Neural crest cell (in vitro differentiated cells): ENCODE data around the gene KLHL35. TPM values are rescaled to one million over a fixed set of nuclear protein-coding genes. Genes with fewer than 3 reads are reported as not detected.

Experiments
- DNase-seq: peaks from one replicate; pipeline ENCODE4 v3.0.0; 2021; ENCODE audit warnings: low read depth, mixed read lengths, low spot score
- H3K27ac Mint-ChIP-seq: one replicate; pipeline ENCODE4 v1.8.0; 2021; ENCODE audit warnings: mild to moderate bottlenecking, mixed read lengths; ENCODE audit not compliant: unreplicated experiment
- H3K27me3 Mint-ChIP-seq: 2 replicates; pipeline ENCODE4 v1.8.0; 2021; ENCODE audit warnings: low read depth, mild to moderate bottlenecking, mixed read lengths
- H3K36me3 Mint-ChIP-seq: 2 replicates; pipeline ENCODE4 v1.8.0; 2021; ENCODE audit warnings: low read depth, mild to moderate bottlenecking, mixed read lengths
- H3K4me1 Mint-ChIP-seq: 2 replicates; pipeline ENCODE4 v1.8.0; 2021; ENCODE audit warnings: mixed read lengths
- H3K4me3 Mint-ChIP-seq: one replicate; pipeline ENCODE4 v1.8.0; 2021; ENCODE audit warnings: mild to moderate bottlenecking, mixed read lengths
- H3K9me3 Mint-ChIP-seq: 2 replicates; pipeline ENCODE4 v1.8.0; 2021; ENCODE audit warnings: mixed read lengths
- total RNA-seq: library from RNA; stranded (reverse); gene quantifications from 2 replicates; pipeline ENCODE4 v1.2.1, GENCODE V29; 2021
- TF ChIP-seq, protein P1 (sequence below): fragments of 200-600 bp; sonication (generic); conservative IDR thresholded peaks from 2 replicates; pipeline ENCODE4 v1.5.0; 2021; ENCODE audit warnings: antibody characterized with exemption, mild to moderate bottlenecking

KLHL35 gene
- total RNA-seq, 1 donor from 2014 or later = 11.6 TPM

DNA sequence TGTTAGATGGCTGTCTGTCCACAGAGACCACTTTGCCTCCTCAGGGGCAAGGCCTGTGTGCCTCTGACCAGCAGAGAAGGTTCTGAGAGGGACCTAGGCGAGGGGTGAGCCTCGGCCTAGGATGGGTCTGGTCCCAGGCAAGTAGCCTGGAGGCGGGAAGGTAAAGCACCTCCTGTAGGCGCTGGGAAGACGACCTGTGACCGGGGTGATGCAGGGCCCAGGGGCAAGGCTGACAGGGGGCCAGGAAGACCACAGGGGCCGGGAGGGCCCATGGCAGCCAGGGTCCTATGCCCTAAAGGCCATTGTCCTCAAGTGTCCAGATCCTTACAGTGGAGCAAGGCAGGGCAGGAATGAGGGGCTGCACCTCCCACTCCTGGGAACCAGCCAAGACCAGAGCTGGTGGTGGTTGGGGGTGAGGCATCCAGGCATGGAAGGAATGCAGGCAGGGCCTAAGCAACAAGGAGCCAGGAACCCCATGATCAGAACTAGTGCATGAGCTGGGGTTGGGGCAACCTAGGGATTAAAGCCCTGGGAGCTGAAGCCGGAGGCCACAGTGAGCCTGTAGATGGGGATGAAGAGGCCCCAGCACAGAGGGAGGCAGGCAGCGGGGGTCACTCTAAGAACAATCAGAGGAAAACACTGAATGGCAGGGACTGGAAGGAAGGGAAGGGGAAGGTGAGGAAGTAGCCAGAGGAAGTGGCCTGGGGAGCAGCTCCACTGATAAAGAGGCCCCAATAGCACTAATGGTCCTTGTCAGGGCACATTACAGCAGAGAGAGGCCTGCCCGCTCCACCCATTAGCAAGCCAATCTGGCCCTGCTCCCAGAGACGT, 32.9 kb upstream of the KLHL35 start:
- Mint-ChIP-seq H3K36me3 (no peaks in the 10 kb centered on the region), H3K9me3 (no peaks in the 10 kb centered on the region), H3K27me3 (no peaks in the 10 kb centered on the region), H3K27ac (no peak overlapping the region), H3K4me3 (no peak overlapping the region), H3K4me1 (peaks cover 65% of the 10 kb centered on the region)
- TF ChIP-seq, protein P1, sequence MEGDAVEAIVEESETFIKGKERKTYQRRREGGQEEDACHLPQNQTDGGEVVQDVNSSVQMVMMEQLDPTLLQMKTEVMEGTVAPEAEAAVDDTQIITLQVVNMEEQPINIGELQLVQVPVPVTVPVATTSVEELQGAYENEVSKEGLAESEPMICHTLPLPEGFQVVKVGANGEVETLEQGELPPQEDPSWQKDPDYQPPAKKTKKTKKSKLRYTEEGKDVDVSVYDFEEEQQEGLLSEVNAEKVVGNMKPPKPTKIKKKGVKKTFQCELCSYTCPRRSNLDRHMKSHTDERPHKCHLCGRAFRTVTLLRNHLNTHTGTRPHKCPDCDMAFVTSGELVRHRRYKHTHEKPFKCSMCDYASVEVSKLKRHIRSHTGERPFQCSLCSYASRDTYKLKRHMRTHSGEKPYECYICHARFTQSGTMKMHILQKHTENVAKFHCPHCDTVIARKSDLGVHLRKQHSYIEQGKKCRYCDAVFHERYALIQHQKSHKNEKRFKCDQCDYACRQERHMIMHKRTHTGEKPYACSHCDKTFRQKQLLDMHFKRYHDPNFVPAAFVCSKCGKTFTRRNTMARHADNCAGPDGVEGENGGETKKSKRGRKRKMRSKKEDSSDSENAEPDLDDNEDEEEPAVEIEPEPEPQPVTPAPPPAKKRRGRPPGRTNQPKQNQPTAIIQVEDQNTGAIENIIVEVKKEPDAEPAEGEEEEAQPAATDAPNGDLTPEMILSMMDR = no peak
- no peak for DNase-seq

DNA sequence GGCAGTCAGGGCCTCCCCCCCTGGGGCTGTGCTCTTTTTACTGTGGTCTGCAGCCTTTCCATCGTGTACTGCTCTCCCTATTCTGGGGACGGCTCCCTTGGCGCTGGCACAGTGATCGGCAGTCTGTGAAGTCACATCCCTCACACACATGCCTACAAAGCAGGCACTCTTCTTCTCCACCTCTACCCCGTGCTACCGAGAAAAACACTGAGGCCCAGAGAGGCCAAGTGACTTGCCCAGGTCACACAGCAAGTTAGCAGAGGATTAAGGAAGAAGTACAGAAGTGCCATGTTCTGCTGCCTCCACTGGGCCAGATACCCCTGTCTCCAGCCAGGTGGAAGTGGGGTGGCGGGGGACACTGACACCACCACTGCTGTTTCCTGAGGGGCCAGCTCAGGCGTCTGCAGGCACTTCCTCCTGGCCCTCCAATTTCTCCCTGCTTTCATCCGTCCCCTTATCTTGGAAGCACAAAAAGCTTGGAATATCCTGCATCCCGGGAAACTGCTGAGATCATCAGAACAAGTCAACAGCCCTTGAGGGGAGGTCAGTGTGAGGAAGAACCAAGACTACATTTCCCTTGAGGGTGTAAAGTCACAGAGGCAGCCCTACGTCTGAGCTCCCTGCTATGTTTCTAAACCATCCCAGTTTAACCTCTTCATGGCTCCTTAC, 30.2 kb upstream of the KLHL35 start:
- no peaks in the 10 kb centered on the region for H3K36me3 Mint-ChIP-seq
- no peak overlapping the region for H3K4me3 Mint-ChIP-seq
- no peaks in the 10 kb centered on the region for H3K9me3 Mint-ChIP-seq
- no peaks in the 10 kb centered on the region for H3K27me3 Mint-ChIP-seq
- DNase-seq = no peak
- TF ChIP-seq, protein P1 = no peak
- peaks cover 45% of the 10 kb centered on the region for H3K4me1 Mint-ChIP-seq
- peak overlapping the region; percentile 59 for H3K27ac Mint-ChIP-seq

DNA sequence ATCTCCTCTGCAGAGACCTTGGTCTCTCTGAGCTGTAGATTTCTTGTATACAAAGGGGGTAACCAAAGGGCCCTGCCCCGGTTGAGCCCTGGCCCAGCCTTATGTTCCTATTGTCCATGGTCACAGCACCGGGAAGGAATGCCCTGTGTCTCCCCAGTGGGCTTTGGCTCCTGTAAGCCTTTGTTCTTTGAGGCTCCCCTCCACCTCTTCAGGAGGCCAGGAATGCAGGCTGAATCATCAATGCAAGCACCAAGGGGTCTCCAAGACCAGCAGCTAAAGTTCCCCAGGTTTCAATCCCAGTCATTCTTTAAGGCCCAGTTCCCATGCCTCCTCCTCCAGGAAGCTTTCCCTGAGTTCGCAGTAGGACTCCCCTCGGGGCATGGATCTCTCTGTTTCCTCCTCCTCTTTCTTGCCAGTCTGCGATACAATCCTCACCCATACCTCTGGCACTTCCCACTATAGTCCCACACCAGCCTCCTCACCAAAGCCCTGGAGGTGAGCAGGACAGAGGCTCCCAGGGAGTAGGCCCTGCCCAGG, 29.2 kb upstream of the KLHL35 start:
- Mint-ChIP-seq H3K36me3 (no peaks in the 10 kb centered on the region), H3K4me1 (peaks cover 36% of the 10 kb centered on the region), H3K9me3 (no peaks in the 10 kb centered on the region), H3K4me3 (no peak overlapping the region), H3K27me3 (no peaks in the 10 kb centered on the region), H3K27ac (no peak overlapping the region)
- TF ChIP-seq, protein P1 = no peak
- no peak for DNase-seq

DNA sequence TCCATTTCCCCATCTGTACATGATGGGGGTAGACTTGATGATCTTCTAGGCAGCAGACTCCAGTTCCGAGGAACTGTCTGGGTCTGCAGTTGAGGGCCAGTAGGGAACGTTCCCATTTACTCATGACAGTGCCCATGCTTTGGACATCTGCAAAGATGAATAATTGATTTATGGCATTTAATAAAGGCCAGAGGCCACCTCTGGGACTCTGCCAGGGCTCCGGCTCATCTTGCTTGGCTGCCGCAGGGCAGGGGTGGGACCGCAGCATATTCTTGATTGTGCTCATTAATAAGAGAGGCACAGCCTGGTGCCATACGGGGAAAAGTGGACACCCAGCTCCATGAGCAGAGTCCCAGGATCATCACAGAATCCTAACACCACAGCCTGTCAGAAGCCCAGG, 28.1 kb upstream of the KLHL35 start:
- H3K36me3 Mint-ChIP-seq = no peaks in the 10 kb centered on the region
- H3K9me3 Mint-ChIP-seq = no peaks in the 10 kb centered on the region
- TF ChIP-seq, protein P1 = no peak
- H3K4me1 Mint-ChIP-seq = peaks cover 27% of the 10 kb centered on the region
- peak overlapping the region; percentile 78 for H3K27ac Mint-ChIP-seq
- H3K27me3 Mint-ChIP-seq = no peaks in the 10 kb centered on the region
- no peak for DNase-seq
- no peak overlapping the region for H3K4me3 Mint-ChIP-seq

DNA sequence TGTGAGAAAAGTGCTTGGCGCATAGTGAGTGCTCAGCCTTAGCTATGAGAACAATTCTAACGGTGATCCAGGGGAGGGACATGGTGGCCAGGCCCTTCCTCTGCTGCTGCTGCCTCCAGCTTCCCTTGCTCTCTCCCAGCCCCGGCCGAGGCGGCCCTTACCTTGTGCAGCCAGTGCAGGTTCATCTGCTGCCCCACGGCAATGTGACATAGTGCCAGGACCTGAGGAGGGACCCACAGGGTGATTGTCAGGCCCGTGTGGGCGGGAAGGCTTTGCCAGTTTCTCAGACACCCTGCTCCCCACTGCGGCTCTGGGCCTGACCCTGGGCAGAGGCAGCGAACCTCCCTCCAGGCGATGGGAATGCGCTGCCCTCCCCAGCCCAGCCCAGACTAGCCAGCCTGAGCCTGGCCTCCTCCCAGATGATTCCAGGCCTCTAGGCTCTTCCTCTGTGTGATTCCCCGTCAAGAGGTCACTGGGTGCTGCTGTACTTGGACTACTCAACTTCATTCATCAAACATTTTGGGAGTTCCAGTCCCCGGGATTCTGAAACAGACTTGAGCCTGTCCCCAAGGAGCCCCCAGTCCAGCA, 23.7 kb upstream of the KLHL35 start:
- Mint-ChIP-seq H3K27me3 (no peaks in the 10 kb centered on the region), H3K4me1 (no peaks in the 10 kb centered on the region), H3K36me3 (no peaks in the 10 kb centered on the region), H3K4me3 (no peak overlapping the region), H3K9me3 (no peaks in the 10 kb centered on the region), H3K27ac (no peak overlapping the region)
- TF ChIP-seq, protein P1 = no peak
- DNase-seq = no peak
